CD4-positive, CD25-positive, alpha-beta regulatory T cell (primary cell): Measurements from ENCODE around the gene WFDC1. TPM values are rescaled to one million over a fixed set of nuclear protein-coding genes. Genes with fewer than 3 reads are reported as not detected.

ENCODE experiments used
- ATAC-seq, 2 donors: fragments of 150-1000 bp; cut with Tn5 transposase; one replicate each; pipeline ENCODE4 v1.10.0; 2021; ENCODE audit warnings: low read depth in 2 of 2, moderate number of reproducible peaks in 2 of 2, moderate library complexity in 1 of 2
- DNase-seq, 3 donors: peaks; one replicate each; pipeline versions ENCODE4 v3.0.0 to v3.0.0-alpha.2; 2012 to 2022; ENCODE audit warnings: mixed read lengths in 1 of 3
- H3K27ac ChIP-seq: one replicate; pipeline ENCODE4 v1.7.0; 2013; ENCODE audit warnings: mild to moderate bottlenecking, low read length; ENCODE audit not compliant: insufficient read depth, poor library complexity, severe bottlenecking
- H3K27me3 ChIP-seq: one replicate; pipeline ENCODE4 v1.7.0; 2013; ENCODE audit warnings: low read length; ENCODE audit not compliant: control insufficient read depth, insufficient read depth
- H3K36me3 ChIP-seq: one replicate; pipeline ENCODE4 v1.7.0; 2013; ENCODE audit warnings: mild to moderate bottlenecking, low read length, moderate library complexity; ENCODE audit not compliant: control insufficient read depth, insufficient read depth
- H3K4me1 ChIP-seq: 2 replicates; pipeline ENCODE4 v1.7.0; 2013; ENCODE audit warnings: mild to moderate bottlenecking, low read length; ENCODE audit not compliant: insufficient read depth, control insufficient read depth, poor library complexity, severe bottlenecking
- H3K4me3 ChIP-seq: one replicate; pipeline ENCODE4 v1.7.0; 2013; ENCODE audit warnings: low read depth, mild to moderate bottlenecking, low read length, moderate library complexity
- H3K9me3 ChIP-seq, 2 experiments: 1 replicate in 1 of 2; 2 replicates in 1 of 2; pipeline ENCODE4 v1.7.0; 2013; ENCODE audit warnings: low read length in 2 of 2, mild to moderate bottlenecking in 1 of 2, moderate library complexity in 1 of 2; ENCODE audit not compliant: control insufficient read depth in 2 of 2
- H3K27ac Mint-ChIP-seq, 3 donors: one replicate each; pipeline ENCODE4 v1.8.0; 2020 to 2022; ENCODE audit warnings: mild to moderate bottlenecking in 3 of 3, mixed read lengths in 3 of 3, moderate library complexity in 2 of 3
- H3K27me3 Mint-ChIP-seq: one replicate; pipeline ENCODE4 v1.8.0; 2022; ENCODE audit warnings: mild to moderate bottlenecking, mixed read lengths
- H3K36me3 Mint-ChIP-seq: one replicate; pipeline ENCODE4 v1.8.0; 2020; ENCODE audit warnings: mixed read lengths
- H3K4me1 Mint-ChIP-seq, 4 donors: one replicate each; pipeline ENCODE4 v1.8.0; 2020 to 2022; ENCODE audit warnings: mixed read lengths in 4 of 4, mild to moderate bottlenecking in 1 of 4
- H3K4me3 Mint-ChIP-seq, 4 donors: one replicate each; pipeline ENCODE4 v1.8.0; 2020 to 2022; ENCODE audit warnings: mild to moderate bottlenecking in 4 of 4, mixed read lengths in 4 of 4, moderate library complexity in 3 of 4
- H3K9me3 Mint-ChIP-seq, 7 donors: one replicate each; pipeline ENCODE4 v1.8.0; 2020 to 2022; ENCODE audit warnings: mixed read lengths in 7 of 7, mild to moderate bottlenecking in 3 of 7, moderate library complexity in 2 of 7
- polyA plus RNA-seq, 4 donors: library from polyadenylated mRNA; unstranded; fragments of 300-500 nt; fragmentation: Illumina TruSeq; gene quantifications; one replicate each; pipeline ENCODE4 v1.2.3, GENCODE V29; 2021
- total RNA-seq: library from RNA; stranded (reverse); gene quantifications from one replicate; pipeline ENCODE4 v1.2.3, GENCODE V29; 2022

Gene WFDC1
- total and polyA plus RNA-seq, 5 donors from 2014 or later = not detected

DNA sequence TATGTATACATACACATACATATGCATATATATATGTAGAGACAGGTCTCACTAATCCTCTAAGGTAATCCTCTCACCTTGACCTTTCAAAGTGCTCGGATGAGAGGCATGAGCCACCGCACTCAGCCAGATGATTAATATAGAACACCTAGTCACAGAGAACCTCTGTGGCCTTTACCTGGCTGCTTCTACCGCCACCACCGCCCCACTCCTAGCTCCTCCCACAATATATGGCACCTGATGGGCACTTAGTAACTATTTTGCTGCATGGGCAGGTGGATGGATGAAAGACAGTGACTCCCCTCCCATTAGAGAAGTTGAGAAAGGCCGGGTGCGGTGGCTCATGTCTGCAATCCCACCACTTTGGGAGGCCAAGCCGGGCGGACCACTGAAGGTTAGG lies 57.0 kb downstream of the WFDC1 start:
- ATAC-seq (no peak), DNase-seq (no peak)
- Histone ChIP-seq H3K27me3 (no peaks in the 10 kb centered on the region), H3K4me1 (no peaks in the 10 kb centered on the region), H3K27ac (no peak overlapping the region), H3K4me3 (no peak overlapping the region), H3K36me3 (no peaks in the 10 kb centered on the region), H3K9me3 (no peaks in the 10 kb centered on the region)
- H3K36me3 Mint-ChIP-seq = no peaks in the 10 kb centered on the region
- H3K4me3 Mint-ChIP-seq = no peak overlapping the region
- H3K4me1 Mint-ChIP-seq = peaks cover 0 to 2% (median 0%) of the 10 kb centered on the region in 4 donors
- H3K9me3 Mint-ChIP-seq = no peaks in the 10 kb centered on the region
- peaks cover 4% of the 10 kb centered on the region for H3K27me3 Mint-ChIP-seq
- no peak overlapping the region for H3K27ac Mint-ChIP-seq

DNA sequence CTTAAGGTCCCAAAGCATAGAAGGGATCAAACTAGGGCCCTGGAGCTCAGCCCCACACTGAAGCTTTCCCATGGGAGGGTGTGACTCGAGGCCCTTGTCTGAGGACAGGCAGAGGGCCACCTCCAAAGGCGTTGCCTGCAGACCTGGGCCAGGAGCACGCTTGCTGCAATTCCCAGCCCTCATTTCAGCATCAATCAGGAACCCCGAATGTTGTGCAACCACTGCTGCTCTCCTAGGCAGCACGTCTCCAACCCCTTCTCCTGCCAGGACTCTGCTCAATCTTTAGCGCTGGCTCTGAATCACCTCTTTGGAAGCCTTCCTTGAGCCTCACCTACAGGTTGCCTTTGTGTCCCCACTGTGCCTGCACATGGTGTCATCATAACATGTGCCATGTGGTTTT lies 59.6 kb downstream of the WFDC1 start:
- Mint-ChIP-seq H3K27ac (no peak overlapping the region), H3K4me1 (peaks cover 0 to 6% (median 1%) of the 10 kb centered on the region in 4 donors), H3K36me3 (no peaks in the 10 kb centered on the region), H3K27me3 (peaks cover 4% of the 10 kb centered on the region), H3K4me3 (no peak overlapping the region), H3K9me3 (peaks cover 0 to 1% (median 0%) of the 10 kb centered on the region in 7 donors)
- no peaks in the 10 kb centered on the region for H3K27me3 ChIP-seq
- no peak overlapping the region for H3K4me3 ChIP-seq
- DNase-seq = no peak
- no peaks in the 10 kb centered on the region for H3K4me1 ChIP-seq
- H3K9me3 ChIP-seq = no peaks in the 10 kb centered on the region
- no peak overlapping the region for H3K27ac ChIP-seq
- no peak for ATAC-seq
- H3K36me3 ChIP-seq = no peaks in the 10 kb centered on the region

DNA sequence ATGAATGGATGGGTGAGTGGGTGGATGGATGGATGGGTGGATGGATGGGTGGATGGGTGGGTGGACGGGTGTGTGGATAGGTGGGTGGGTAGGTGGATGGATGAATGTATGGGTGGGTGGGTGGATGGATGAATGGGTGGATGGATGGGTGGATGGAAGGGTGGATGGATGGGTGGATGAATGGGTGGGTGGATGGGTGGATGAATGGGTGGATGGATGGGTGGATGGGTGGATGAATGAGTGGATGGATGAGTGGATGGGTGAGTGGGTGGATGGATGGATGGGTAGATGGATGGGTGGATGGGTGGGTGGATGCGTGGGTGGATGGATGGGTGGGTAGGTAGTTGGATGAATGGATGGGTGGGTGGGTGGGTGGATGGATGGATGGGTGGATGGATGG lies 60.5 kb downstream of the WFDC1 start:
- no peak overlapping the region for H3K4me3 ChIP-seq
- Mint-ChIP-seq H3K9me3 (peaks cover 0 to 1% (median 0%) of the 10 kb centered on the region in 7 donors), H3K4me1 (peaks cover 0 to 14% (median 5%) of the 10 kb centered on the region in 4 donors), H3K4me3 (no peak overlapping the region), H3K27me3 (peaks cover 4% of the 10 kb centered on the region), H3K27ac (no peak overlapping the region), H3K36me3 (no peaks in the 10 kb centered on the region)
- DNase-seq = no peak
- ATAC-seq = no peak
- no peaks in the 10 kb centered on the region for H3K9me3 ChIP-seq
- H3K27me3 ChIP-seq = no peaks in the 10 kb centered on the region
- H3K27ac ChIP-seq = no peak overlapping the region
- H3K4me1 ChIP-seq = no peaks in the 10 kb centered on the region
- H3K36me3 ChIP-seq = no peaks in the 10 kb centered on the region

DNA sequence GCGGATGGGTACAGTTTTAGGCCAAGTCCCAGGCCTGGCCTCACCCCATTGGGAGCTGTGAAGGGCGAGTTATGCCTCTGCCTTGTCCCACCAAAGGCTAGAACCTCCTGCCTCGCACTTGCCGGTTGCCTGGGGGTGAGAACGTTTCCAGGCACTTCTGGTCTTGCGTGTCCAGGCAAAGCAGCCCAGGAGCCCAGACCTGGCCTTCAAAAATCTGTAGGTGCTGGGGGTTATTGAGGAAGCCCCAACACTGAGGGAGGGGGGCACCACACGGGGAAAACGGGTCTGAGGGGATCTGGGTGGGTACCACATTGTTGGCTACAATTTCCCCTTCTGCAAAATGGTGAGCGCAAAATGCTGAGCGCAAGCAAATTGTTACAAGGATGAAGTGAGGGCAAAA lies 61.5 kb downstream of the WFDC1 start:
- no peak overlapping the region for H3K27ac ChIP-seq
- peaks cover 0 to 24% (median 10%) of the 10 kb centered on the region in 4 donors for H3K4me1 Mint-ChIP-seq
- H3K36me3 ChIP-seq = no peaks in the 10 kb centered on the region
- DNase-seq (no peak), ATAC-seq (no peak)
- no peaks in the 10 kb centered on the region for H3K9me3 ChIP-seq
- H3K27ac Mint-ChIP-seq = no peak overlapping the region
- H3K9me3 Mint-ChIP-seq = peaks cover 0 to 1% (median 0%) of the 10 kb centered on the region in 7 donors
- no peak overlapping the region for H3K4me3 ChIP-seq
- no peaks in the 10 kb centered on the region for H3K36me3 Mint-ChIP-seq
- H3K27me3 Mint-ChIP-seq = peaks cover 4% of the 10 kb centered on the region
- no peak overlapping the region for H3K4me3 Mint-ChIP-seq
- no peaks in the 10 kb centered on the region for H3K27me3 ChIP-seq
- no peaks in the 10 kb centered on the region for H3K4me1 ChIP-seq

DNA sequence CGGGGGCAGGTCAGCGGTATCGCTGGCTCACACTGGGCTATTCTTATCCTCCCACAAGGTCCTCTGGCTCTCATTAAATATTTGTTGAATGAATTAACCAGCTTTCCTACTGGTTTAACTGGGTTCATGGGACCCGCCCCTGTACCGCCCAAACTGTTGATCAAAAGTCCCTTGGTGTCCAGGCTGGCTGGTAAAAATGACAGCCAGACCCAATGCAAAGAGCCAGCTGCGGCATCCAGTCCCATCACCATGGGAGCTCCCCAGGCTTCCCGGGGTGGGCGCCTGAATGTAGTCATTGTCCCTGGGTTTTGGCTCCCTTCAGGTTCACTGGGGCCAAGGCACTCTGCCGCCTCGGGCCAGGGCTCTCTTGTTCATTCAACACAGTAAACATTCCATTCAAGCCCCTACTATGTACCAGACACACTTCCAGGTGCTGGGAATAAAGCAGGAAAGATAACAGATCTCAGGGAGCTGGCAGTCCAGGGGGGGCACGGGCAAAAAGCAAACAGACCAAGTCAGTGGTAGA lies 62.0 kb downstream of the WFDC1 start:
- Mint-ChIP-seq H3K4me3 (no peak overlapping the region), H3K9me3 (peaks cover 0 to 1% (median 0%) of the 10 kb centered on the region in 7 donors), H3K36me3 (no peaks in the 10 kb centered on the region), H3K4me1 (peaks cover 0 to 25% (median 10%) of the 10 kb centered on the region in 4 donors), H3K27me3 (peaks cover 4% of the 10 kb centered on the region), H3K27ac (peak overlapping the region in 1 of 3 donors; percentile 62)
- Histone ChIP-seq H3K27ac (no peak overlapping the region), H3K36me3 (no peaks in the 10 kb centered on the region), H3K4me3 (no peak overlapping the region), H3K9me3 (no peaks in the 10 kb centered on the region), H3K4me1 (no peaks in the 10 kb centered on the region), H3K27me3 (no peaks in the 10 kb centered on the region)
- ATAC-seq (no peak), DNase-seq (no peak)

DNA sequence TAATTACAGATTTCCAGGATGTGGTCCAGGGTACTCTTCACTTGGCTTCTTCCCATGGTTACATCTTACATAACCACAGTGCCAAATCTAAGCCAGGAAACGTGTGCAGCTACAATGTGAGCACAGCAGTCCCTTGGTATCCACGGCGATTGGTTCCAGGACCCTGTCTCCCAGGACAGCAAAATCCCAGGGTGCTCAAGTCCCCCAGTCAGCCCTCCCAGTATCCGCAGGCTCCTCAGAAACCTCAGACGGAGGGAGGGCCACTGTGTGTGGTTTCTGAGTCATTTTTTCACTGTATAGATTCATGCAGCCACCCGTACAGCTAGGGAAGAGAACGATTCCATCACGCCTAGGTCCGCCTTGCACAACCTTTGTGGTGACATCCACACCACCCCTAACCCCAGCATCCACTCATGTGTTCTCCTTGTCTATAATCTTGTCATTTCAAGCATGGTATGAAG lies 62.5 kb downstream of the WFDC1 start:
- ATAC-seq = no peak
- H3K4me1 Mint-ChIP-seq = peaks cover 0 to 25% (median 10%) of the 10 kb centered on the region in 4 donors
- H3K27ac Mint-ChIP-seq = peak overlapping the region in 1 of 3 donors; percentile 62
- no peaks in the 10 kb centered on the region for H3K27me3 ChIP-seq
- H3K4me1 ChIP-seq = no peaks in the 10 kb centered on the region
- H3K27me3 Mint-ChIP-seq = no peaks in the 10 kb centered on the region
- H3K9me3 Mint-ChIP-seq = peaks cover 0 to 1% (median 0%) of the 10 kb centered on the region in 7 donors
- H3K27ac ChIP-seq = no peak overlapping the region
- DNase-seq = no peak
- no peaks in the 10 kb centered on the region for H3K36me3 ChIP-seq
- H3K36me3 Mint-ChIP-seq = no peaks in the 10 kb centered on the region
- no peak overlapping the region for H3K4me3 ChIP-seq
- no peaks in the 10 kb centered on the region for H3K9me3 ChIP-seq
- H3K4me3 Mint-ChIP-seq = no peak overlapping the region

DNA sequence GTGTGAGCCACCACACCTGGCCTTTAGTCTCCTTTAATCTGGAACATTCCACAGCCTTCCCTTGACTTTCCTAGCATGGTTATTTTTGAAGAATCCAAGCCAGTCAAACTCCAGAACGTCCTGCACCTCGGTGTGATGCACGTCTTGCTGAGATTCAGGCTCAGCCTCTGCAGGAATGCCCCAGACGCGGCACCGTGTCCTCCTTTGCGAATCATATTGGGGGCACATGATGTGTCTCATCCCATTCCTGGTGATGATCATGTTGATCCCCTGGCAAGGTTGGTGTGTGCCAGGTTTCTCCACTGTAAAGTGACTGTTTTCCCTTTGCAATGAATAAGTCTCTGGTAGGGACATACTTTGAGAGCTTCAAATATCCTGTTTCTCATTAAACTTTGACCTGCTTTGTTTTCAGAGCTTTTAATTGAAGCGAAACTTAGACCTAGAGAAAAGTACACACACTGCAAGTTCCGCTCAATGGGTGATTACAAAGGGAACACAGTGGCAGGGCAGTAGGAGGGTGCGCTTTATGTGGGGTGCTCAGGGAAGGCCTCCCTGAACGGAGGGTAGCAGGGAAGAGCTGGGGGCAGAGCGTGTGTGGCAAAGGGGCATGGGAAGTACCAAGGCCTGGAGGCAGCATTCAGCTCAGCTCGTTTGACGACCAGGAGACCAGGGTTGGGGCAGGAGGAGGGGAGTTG lies 64.1 kb downstream of the WFDC1 start:
- peak overlapping the region; percentile 48 to 92 (median 66) for H3K27ac Mint-ChIP-seq
- no peaks in the 10 kb centered on the region for H3K36me3 Mint-ChIP-seq
- peaks cover 0 to 25% (median 9%) of the 10 kb centered on the region in 4 donors for H3K4me1 Mint-ChIP-seq
- Histone ChIP-seq H3K4me1 (no peaks in the 10 kb centered on the region), H3K27ac (no peak overlapping the region), H3K36me3 (no peaks in the 10 kb centered on the region), H3K9me3 (no peaks in the 10 kb centered on the region), H3K4me3 (no peak overlapping the region), H3K27me3 (no peaks in the 10 kb centered on the region)
- H3K9me3 Mint-ChIP-seq = peaks cover 0 to 1% (median 0%) of the 10 kb centered on the region in 7 donors
- ATAC-seq (no peak), DNase-seq (no peak)
- no peaks in the 10 kb centered on the region for H3K27me3 Mint-ChIP-seq
- H3K4me3 Mint-ChIP-seq = no peak overlapping the region

DNA sequence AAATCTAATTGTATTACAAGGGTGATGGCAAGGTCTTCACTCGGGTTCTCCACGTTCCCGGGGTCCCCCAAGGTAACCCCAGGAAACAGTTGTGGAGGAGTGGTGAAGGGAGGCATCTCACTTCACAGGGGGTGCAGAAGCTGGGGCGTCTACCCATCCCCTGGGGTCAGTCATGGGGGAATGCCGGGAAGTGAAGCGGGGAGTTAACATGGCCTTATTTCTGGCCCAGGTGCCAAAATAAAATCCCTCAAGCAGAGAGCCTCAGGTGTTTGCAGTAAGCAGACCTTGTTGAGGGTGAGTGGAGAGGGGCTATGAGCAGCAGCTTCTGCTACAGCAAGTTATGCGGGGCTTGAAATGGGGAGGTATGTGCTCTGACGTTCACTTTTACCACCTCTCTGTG lies 64.6 kb downstream of the WFDC1 start:
- no peaks in the 10 kb centered on the region for H3K27me3 ChIP-seq
- H3K27ac Mint-ChIP-seq = peak overlapping the region in 2 of 3 donors; percentile 66 to 92
- H3K27me3 Mint-ChIP-seq = peaks cover 3% of the 10 kb centered on the region
- peaks cover 0 to 25% (median 9%) of the 10 kb centered on the region in 4 donors for H3K4me1 Mint-ChIP-seq
- H3K4me3 Mint-ChIP-seq = no peak overlapping the region
- H3K9me3 ChIP-seq = no peaks in the 10 kb centered on the region
- DNase-seq (no peak), ATAC-seq (no peak)
- H3K4me3 ChIP-seq = no peak overlapping the region
- no peaks in the 10 kb centered on the region for H3K4me1 ChIP-seq
- H3K36me3 ChIP-seq = no peaks in the 10 kb centered on the region
- H3K36me3 Mint-ChIP-seq = no peaks in the 10 kb centered on the region
- no peak overlapping the region for H3K27ac ChIP-seq
- H3K9me3 Mint-ChIP-seq = peaks cover 0 to 3% (median 0%) of the 10 kb centered on the region in 7 donors
